ENCODE data around the gene STK17A. TPM values are rescaled to one million over a fixed set of nuclear protein-coding genes. Genes with fewer than 3 reads are reported as not detected.
A peak's percentile ranks its signal among the peaks of the same experiment; 100 is the strongest.

The STK17A gene
- total and polyA plus RNA-seq, 3 experiments from 2014 or later, result 45.5 to 270 (median 45.8) TPM

- H3K27ac ChIP-seq (ENCODE audit: low read depth, low read length), result peak overlapping the region; percentile 71
- no peaks in the 10 kb centered on the region for H3K9me3 Mint-ChIP-seq
- H3K27me3 ChIP-seq (ENCODE audit: insufficient read depth, low read length, poor library complexity, severe bottlenecking), result no peaks in the 10 kb centered on the region
- peaks cover 93% of the 10 kb centered on the region for H3K4me1 ChIP-seq (ENCODE audit: insufficient read depth, low read length)
- peaks cover 9 to 45% (median 31%) of the 10 kb centered on the region in 3 donors for H3K36me3 Mint-ChIP-seq
- no peaks in the 10 kb centered on the region for H3K27me3 Mint-ChIP-seq
- DNase-seq, result no peak
- H3K4me3 ChIP-seq (ENCODE audit: low read length), result peak overlapping the region; percentile 64
- H3K36me3 ChIP-seq (ENCODE audit: insufficient read depth, low read length), result peaks cover 9% of the 10 kb centered on the region
- no peaks in the 10 kb centered on the region for H3K9me3 ChIP-seq (ENCODE audit: low read length)
- H3K4me1 Mint-ChIP-seq, result peaks cover 97 to 98% (median 98%) of the 10 kb centered on the region in 3 donors
- CTCF ChIA-PET, result interaction anchor here (1.8 to 5.5 kb wide), 3 partner anchors 51 to 65 kb away, joined by 3 to 49 read pairs (median 27); partner anchors contain the start of gene STK17A
- H3K27ac Mint-ChIP-seq, result peak overlapping the region; percentile 73 to 100 (median 96)
- POLR2A ChIA-PET, result interaction anchor here (0.7 to 4.5 kb wide), 6 partner anchors 16 to 179 kb away, joined by 3 to 27 read pairs (median 4); partner anchors contain the start of gene STK17A
- peak overlapping the region; percentile 31 to 95 (median 78) for H3K4me3 Mint-ChIP-seq
Measured at GRCh38 chr7:43646603-43647338, 63.9 kb downstream of the STK17A start.

- no peaks in the 10 kb centered on the region for H3K9me3 ChIP-seq (ENCODE audit: low read length)
- DNase-seq, result no peak
- Mint-ChIP-seq H3K4me3 (peak overlapping the region; percentile 31 to 95 (median 78)), H3K27me3 (no peaks in the 10 kb centered on the region), H3K4me1 (peaks cover 98 to 99% (median 98%) of the 10 kb centered on the region in 3 donors), H3K27ac (peak overlapping the region; percentile 73 to 100 (median 96)), H3K9me3 (no peaks in the 10 kb centered on the region), H3K36me3 (peaks cover 9 to 40% (median 31%) of the 10 kb centered on the region in 3 donors)
- peaks cover 94% of the 10 kb centered on the region for H3K4me1 ChIP-seq (ENCODE audit: insufficient read depth, low read length)
- POLR2A ChIA-PET, result interaction anchor here (1.0 to 4.5 kb wide), 4 partner anchors 21 to 65 kb away, joined by 3 to 27 read pairs (median 12); partner anchors contain the start of gene STK17A
- peak overlapping the region; percentile 71 for H3K27ac ChIP-seq (ENCODE audit: low read depth, low read length)
- peaks cover 9% of the 10 kb centered on the region for H3K36me3 ChIP-seq (ENCODE audit: insufficient read depth, low read length)
- CTCF ChIA-PET, result interaction anchor here (1.8 to 5.5 kb wide), 5 partner anchors 50 to 65 kb away, joined by 3 to 69 read pairs (median 36); partner anchors contain the start of gene STK17A
- no peaks in the 10 kb centered on the region for H3K27me3 ChIP-seq (ENCODE audit: insufficient read depth, low read length, poor library complexity, severe bottlenecking)
- H3K4me3 ChIP-seq (ENCODE audit: low read length), result peak overlapping the region; percentile 64
Measured at GRCh38 chr7:43647339-43647672, 64.4 kb downstream of the STK17A start.

GRCh38 chr7:43647673-43648472 lies 65.0 kb downstream of the STK17A start:
- Histone ChIP-seq H3K4me1 (ENCODE audit: insufficient read depth, low read length) (peaks cover 94% of the 10 kb centered on the region), H3K4me3 (ENCODE audit: low read length) (peak overlapping the region; percentile 64), H3K9me3 (ENCODE audit: low read length) (no peaks in the 10 kb centered on the region), H3K27me3 (ENCODE audit: insufficient read depth, low read length, poor library complexity, severe bottlenecking) (no peaks in the 10 kb centered on the region), H3K27ac (ENCODE audit: low read depth, low read length) (peak overlapping the region; percentile 71), H3K36me3 (ENCODE audit: insufficient read depth, low read length) (peaks cover 5% of the 10 kb centered on the region)
- no peaks in the 10 kb centered on the region for H3K27me3 Mint-ChIP-seq
- POLR2A ChIA-PET, result interaction anchor here (0.9 to 4.5 kb wide), 12 partner anchors 9 to 65 kb away, joined by 3 to 48 read pairs (median 10); partner anchors contain the start of gene STK17A
- peak in 2 of 5 donors; percentile 40 to 57 for DNase-seq
- H3K27ac Mint-ChIP-seq, result peak overlapping the region; percentile 73 to 100 (median 96)
- CTCF ChIA-PET, result interaction anchor here (0.6 to 5.5 kb wide), 7 partner anchors 9 to 73 kb away, joined by 3 to 69 read pairs (median 14); partner anchors contain the start of gene STK17A
- peaks cover 97 to 99% (median 98%) of the 10 kb centered on the region in 3 donors for H3K4me1 Mint-ChIP-seq
- peaks cover 4 to 36% (median 25%) of the 10 kb centered on the region in 3 donors for H3K36me3 Mint-ChIP-seq
- peak overlapping the region; percentile 63 to 95 (median 78) for H3K4me3 Mint-ChIP-seq
- H3K9me3 Mint-ChIP-seq, result no peaks in the 10 kb centered on the region

GRCh38 chr7:43648473-43649406 lies 65.8 kb downstream of the STK17A start:
- Histone ChIP-seq H3K27ac (ENCODE audit: low read depth, low read length) (peak overlapping the region; percentile 71), H3K36me3 (ENCODE audit: insufficient read depth, low read length) (no peaks in the 10 kb centered on the region), H3K4me1 (ENCODE audit: insufficient read depth, low read length) (peaks cover 94% of the 10 kb centered on the region), H3K9me3 (ENCODE audit: low read length) (no peaks in the 10 kb centered on the region), H3K4me3 (ENCODE audit: low read length) (peak overlapping the region; percentile 64), H3K27me3 (ENCODE audit: insufficient read depth, low read length, poor library complexity, severe bottlenecking) (no peaks in the 10 kb centered on the region)
- Mint-ChIP-seq H3K9me3 (no peaks in the 10 kb centered on the region), H3K4me3 (peak overlapping the region; percentile 63 to 95 (median 78)), H3K27me3 (no peaks in the 10 kb centered on the region), H3K27ac (peak overlapping the region; percentile 73 to 100 (median 96)), H3K36me3 (peaks cover 4 to 29% (median 21%) of the 10 kb centered on the region in 3 donors), H3K4me1 (peaks cover 91 to 100% (median 98%) of the 10 kb centered on the region in 3 donors)
- ChIA-PET POLR2A (interaction anchor here (0.9 to 4.5 kb wide), 15 partner anchors 10 to 66 kb away, joined by 3 to 48 read pairs (median 9); partner anchors contain the start of gene STK17A), CTCF (interaction anchor here (0.6 to 5.5 kb wide), 15 partner anchors 9 to 72 kb away, joined by 3 to 69 read pairs (median 3); partner anchors contain the start of gene STK17A)
- peak; percentile 56 to 92 (median 86) for DNase-seq

GRCh38 chr7:43649755-43650274 lies 66.9 kb downstream of the STK17A start:
- POLR2A ChIA-PET, result interaction anchor here (0.6 to 4.5 kb wide), 16 partner anchors 10 to 67 kb away, joined by 3 to 48 read pairs (median 7); partner anchors contain the start of gene STK17A

GRCh38 chr7:43650457-43651052 lies 67.6 kb downstream of the STK17A start:
- H3K9me3 ChIP-seq (ENCODE audit: low read length), result no peaks in the 10 kb centered on the region
- H3K27ac ChIP-seq (ENCODE audit: low read depth, low read length), result peak overlapping the region; percentile 73

More at GRCh38 chr7:43649755-43650274, 66.9 kb downstream of the STK17A start:
- no peaks in the 10 kb centered on the region for H3K27me3 ChIP-seq (ENCODE audit: insufficient read depth, low read length, poor library complexity, severe bottlenecking)
- peaks cover 94% of the 10 kb centered on the region for H3K4me1 ChIP-seq (ENCODE audit: insufficient read depth, low read length)
- H3K4me3 Mint-ChIP-seq, result peak overlapping the region; percentile 63 to 95 (median 78)
- peak overlapping the region; percentile 64 for H3K4me3 ChIP-seq (ENCODE audit: low read length)
- CTCF ChIA-PET, result interaction anchor here (0.9 to 5.5 kb wide), 17 partner anchors 11 to 188 kb away, joined by 3 to 69 read pairs (median 4); partner anchors contain the start of gene STK17A
- H3K4me1 Mint-ChIP-seq, result peaks cover 91 to 100% (median 98%) of the 10 kb centered on the region in 3 donors
- peak; percentile 50 to 89 (median 86) for DNase-seq
- no peaks in the 10 kb centered on the region for H3K9me3 Mint-ChIP-seq
- H3K9me3 ChIP-seq (ENCODE audit: low read length), result no peaks in the 10 kb centered on the region
- peak overlapping the region; percentile 73 for H3K27ac ChIP-seq (ENCODE audit: low read depth, low read length)
- peaks cover 11 to 25% (median 20%) of the 10 kb centered on the region in 3 donors for H3K36me3 Mint-ChIP-seq
- H3K27me3 Mint-ChIP-seq, result no peaks in the 10 kb centered on the region
- peak overlapping the region; percentile 73 to 100 (median 96) for H3K27ac Mint-ChIP-seq
- no peaks in the 10 kb centered on the region for H3K36me3 ChIP-seq (ENCODE audit: insufficient read depth, low read length)

More at GRCh38 chr7:43650457-43651052, 67.6 kb downstream of the STK17A start:
- H3K27me3 ChIP-seq (ENCODE audit: insufficient read depth, low read length, poor library complexity, severe bottlenecking), result no peaks in the 10 kb centered on the region
- ChIA-PET CTCF (interaction anchor here (1.0 to 5.5 kb wide), 14 partner anchors 11 to 187 kb away, joined by 3 to 69 read pairs (median 6); partner anchors contain the start of gene STK17A), POLR2A (interaction anchor here (0.6 to 4.5 kb wide), 14 partner anchors 11 to 68 kb away, joined by 3 to 48 read pairs (median 8); partner anchors contain the start of gene STK17A)
- H3K4me1 ChIP-seq (ENCODE audit: insufficient read depth, low read length), result peaks cover 88% of the 10 kb centered on the region
- Mint-ChIP-seq H3K4me1 (peaks cover 85 to 97% (median 96%) of the 10 kb centered on the region in 3 donors), H3K36me3 (peaks cover 11 to 20% (median 18%) of the 10 kb centered on the region in 3 donors), H3K27me3 (no peaks in the 10 kb centered on the region), H3K9me3 (no peaks in the 10 kb centered on the region), H3K4me3 (peak overlapping the region; percentile 71 to 95 (median 78)), H3K27ac (peak overlapping the region; percentile 73 to 100 (median 96))
- no peaks in the 10 kb centered on the region for H3K36me3 ChIP-seq (ENCODE audit: insufficient read depth, low read length)
- peak in 3 of 5 donors; percentile 26 to 57 (median 53) for DNase-seq
- H3K4me3 ChIP-seq (ENCODE audit: low read length), result peak overlapping the region; percentile 64
